HG03108 (cell line): Measurements from ENCODE around the gene TNFAIP8.
A peak's percentile ranks its signal among the peaks of the same experiment; 100 is the strongest.
"Not testable (repeated sequence)": the region's sequence is repeated elsewhere in the genome, so short reads cannot be mapped to it uniquely, and the experiment has no call there.

Source experiments
- ATAC-seq: cut with Tn5 transposase; IDR thresholded peaks from one replicate; pipeline ENCODE4 v1.9.1; 2021; ENCODE audit warnings: moderate library complexity; ENCODE audit not compliant: unreplicated experiment

TNFAIP8 gene

DNA sequence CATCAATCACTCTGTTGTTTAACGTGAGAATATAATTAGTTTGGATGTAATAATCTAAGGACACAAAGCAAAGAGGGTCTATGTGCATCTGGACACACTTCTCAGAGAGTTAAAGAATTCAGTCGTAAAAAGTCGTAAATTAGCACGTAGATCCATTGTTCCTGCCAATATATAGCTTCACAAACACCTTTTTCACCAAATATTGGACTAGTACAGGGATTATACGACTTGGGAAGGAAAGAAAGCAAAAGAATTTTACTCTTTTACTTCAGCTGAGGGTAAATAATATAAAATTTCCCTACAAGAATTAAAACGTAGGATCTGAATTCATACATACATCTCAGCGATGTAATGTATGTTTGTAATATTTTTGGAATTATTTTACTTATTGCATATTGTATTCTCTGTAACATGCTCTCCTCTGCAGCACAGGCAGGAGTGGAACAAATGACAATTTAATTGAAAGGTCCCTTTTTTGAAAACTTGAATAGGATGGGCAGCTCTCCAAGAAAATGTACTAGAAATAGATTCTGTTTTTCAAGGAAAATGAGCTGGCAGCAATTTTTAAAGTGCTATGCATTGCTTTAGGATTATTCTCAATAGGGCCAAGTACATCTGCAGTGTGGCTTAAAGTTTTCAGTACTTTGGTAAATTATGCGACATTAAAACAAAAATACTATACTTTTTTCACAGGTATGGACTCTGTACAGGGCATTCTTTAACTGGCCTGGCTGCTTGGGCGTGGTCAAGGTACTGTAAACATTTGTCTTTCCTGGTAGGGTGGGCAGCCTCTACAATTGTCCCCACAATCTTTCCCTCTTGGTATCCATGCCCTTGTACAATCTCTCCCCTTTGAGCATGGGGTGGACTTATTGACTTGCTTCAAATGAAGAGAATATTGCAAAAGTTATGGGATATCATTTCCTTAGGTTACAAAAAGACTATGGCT is 56.7 kb downstream of the TNFAIP8 start:
- ATAC-seq = no peak

- not testable (repeated sequence) for ATAC-seq
Measured at GRCh38 chr5:119414124-119414734, 58.4 kb downstream of the TNFAIP8 start.

DNA sequence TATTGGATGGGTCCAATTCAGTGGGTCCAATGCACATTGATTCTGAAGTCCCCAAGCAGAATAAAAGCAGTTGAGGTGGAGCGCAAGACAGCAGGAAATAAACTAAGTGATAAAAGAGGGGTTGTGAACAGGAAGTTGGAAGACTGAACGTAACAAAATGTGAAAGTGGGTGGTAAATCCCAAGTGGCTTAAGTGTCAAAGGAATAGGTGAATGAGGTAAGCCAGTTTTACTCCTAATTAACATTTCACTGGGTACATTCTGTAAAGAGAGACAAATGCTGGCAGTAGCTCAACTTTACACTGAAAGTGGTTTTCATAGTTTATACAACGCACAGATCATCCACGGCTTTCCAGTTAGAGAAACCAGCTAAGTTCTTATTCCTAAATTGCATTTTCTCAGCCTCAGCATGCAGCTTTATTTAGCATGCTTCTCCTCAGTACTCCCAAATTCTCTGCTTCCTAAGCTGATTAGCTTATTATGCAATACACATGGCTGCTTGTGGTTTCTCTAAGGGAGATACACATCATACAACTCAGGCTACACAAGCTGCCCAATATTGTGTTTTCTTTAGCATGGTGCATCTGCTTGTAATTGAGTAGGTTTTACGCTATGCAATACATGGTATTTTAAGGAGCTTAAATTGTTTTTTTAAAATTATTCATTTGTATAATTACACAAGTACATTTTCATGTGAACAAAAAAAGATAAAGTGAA is 62.2 kb downstream of the TNFAIP8 start:
- no peak for ATAC-seq

DNA sequence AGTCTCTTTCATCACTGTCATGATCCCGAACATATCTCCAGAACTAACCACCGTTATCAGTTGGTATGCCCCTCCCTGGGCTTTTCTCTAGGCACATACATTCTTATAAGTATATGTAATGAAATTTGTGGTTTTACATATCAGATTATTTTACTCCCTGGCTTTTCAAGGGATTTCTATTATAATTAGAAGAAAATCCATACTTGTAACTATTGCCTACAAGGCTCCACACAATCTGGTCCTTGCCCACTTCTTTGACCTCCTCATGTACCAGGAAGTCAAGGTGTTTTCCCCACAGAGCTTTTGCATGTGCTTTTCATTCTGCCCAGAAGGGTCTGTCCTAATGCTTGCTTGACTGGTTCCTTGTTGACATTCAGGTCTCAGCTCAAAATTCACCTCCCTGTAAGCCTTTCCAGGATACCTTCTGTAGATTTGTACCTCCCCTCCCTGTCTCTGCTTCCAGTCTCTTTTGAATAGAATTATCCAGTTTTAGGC is 62.8 kb downstream of the TNFAIP8 start:
- ATAC-seq = peak; percentile 67

- no peak for ATAC-seq
Measured at GRCh38 chr5:119420169-119420568, 64.3 kb downstream of the TNFAIP8 start.

GRCh38 chr5:119426057-119426456 is 70.2 kb downstream of the TNFAIP8 start:
- no peak for ATAC-seq

DNA sequence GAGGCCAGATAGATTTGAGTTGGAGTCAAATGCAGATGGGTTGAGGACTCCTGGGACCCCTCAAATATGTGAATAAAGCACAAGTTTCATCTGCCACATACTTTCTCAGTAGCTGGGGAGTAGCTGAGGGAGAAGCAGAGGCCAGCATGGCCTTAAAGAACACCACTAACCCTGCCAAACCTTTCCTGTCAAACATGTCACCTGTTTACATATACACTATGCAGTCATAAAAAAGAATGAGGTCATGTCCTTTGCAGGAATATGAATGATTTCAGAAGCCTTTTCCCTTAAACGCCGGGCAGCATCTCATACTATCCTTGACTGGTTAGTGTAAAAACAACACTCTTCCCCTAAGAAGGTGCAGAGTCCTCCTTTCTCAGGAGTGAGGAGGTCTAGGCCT is 71.2 kb downstream of the TNFAIP8 start:
- ATAC-seq = no peak

DNA sequence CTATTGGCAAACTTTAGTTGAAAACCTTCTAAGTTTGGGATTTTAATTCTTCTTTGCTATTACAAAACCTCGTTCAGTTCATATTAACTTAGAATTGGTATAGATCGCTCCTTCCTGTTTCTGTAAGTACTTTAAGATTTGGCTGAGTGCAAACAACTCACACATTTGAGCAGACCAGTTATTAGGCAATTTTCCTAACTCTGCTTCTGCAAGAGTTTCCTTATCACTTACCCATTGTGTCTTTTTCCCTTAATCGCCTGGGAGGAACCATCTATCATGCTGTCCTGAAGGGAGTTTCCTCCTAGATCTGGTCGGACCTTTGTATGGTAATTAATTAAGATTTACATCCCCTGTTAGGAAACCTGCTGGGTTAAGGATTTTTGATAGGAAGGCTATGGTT is 71.8 kb downstream of the TNFAIP8 start:
- ATAC-seq = not testable (repeated sequence)

- not testable (repeated sequence) for ATAC-seq
Measured at GRCh38 chr5:119428166-119428565, 72.3 kb downstream of the TNFAIP8 start.

- not testable (repeated sequence) for ATAC-seq
Measured at GRCh38 chr5:119428574-119428973, 72.8 kb downstream of the TNFAIP8 start.

DNA sequence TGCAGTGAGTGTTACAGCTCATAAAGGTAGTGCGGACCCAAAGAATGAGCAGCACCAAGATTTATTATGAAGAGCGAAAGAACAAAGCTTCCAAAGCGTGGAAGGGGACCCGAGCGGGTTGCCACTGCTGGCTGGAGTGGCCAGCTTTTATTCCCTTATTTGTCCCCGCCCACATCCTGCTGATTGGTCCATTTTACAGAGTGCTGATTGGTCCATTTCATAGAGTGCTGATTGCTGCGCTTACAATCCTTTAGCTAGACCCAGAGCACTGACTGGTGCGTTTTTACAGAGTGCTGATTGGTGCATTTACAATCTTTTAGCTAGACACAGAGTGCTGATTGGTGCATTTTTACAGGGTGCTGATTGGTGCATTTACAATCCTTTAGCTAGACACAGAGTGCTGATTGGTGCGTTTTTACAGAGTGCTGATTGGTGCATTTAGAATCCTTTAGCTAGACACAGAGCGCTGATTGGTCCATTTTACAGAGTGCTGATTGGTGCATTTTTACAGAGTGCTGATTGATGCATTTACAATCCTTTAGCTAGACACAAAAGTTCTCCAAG is 76.9 kb downstream of the TNFAIP8 start:
- ATAC-seq = not testable (repeated sequence)

- peak; percentile 90 for ATAC-seq
Measured at GRCh38 chr5:119435436-119436132, 79.8 kb downstream of the TNFAIP8 start.

DNA sequence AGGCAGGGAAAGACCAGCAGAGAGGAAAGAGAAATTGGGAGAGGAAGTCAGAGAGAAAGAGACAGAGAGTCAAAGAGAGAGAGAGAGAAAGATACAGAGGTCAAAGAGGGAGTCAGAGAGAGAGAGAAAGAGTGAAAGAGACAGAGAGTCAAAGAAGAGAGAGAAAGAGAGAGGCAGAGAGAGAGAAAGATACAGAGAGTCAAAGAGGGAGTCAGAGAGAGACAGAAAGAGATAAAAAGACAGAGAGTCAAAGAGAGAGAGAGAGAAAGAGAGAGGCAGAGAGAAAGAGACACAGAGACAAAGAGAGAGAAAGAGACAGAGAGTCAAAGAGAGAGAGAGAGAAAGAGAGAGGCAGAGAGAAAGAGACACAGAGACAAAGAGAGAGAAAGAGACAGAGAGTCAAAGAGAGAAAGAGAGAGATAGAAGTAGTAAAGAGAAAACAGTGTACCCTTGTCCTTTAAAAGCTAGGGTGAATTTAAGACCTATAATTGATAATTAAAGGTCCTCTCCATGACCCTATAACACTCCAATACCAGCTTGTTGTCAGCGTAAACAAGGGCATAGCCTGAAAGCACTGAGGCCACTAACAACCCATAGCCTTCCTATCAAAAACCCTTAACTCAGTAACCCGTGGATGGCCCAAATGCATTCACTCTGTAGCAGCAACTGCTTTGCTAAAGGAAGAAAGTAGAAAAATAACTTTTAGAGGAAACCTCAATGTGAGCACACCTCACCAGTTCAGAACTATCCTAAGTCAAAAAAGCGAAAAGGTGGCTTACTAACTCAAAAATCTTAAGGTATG is 82.2 kb downstream of the TNFAIP8 start:
- not testable (repeated sequence) for ATAC-seq

GRCh38 chr5:119438587-119438917 is 82.7 kb downstream of the TNFAIP8 start:
- ATAC-seq = not testable (repeated sequence)

DNA sequence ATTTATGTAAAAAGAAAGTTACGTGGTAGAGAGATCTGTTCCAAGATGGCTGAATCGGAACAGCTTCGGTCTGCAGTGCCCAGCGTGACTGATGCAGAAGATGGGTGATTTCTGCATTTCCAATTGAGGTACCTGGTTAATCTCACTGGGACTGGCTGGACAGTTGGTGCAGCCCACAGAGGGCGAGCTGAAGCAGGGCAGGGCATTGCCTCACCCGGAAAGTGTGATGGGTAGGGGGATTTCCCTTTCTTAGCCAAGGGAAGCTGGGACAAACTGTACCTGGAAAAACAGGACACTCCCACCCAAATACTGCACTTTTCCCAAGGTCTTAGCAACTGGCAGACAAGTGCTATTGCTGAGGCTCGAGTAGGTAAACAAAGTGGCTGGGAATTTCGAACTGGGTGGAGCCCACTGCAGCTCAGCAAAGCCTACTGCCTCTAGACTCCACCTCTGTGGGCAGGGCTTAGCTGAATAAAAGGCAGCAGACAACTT is 83.4 kb downstream of the TNFAIP8 start:
- no peak for ATAC-seq

DNA sequence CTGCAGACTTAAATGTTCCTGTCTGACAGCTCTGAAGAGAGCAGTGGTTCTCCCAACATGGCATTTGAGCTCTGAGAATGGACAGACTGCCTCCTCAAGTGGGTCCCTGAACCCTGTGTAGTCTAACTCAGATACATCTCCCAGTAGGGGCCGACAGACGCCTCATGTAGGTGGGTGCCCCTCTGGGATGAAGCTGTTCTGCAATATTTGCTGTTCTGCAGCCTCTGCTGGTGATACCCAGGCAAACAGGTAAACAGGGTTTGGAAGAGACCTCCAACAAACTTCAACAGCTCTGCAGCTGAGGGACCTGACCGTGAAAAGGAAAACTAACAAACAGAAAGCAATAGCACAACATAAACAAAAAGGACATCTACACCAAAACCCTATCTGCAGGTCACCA is 83.8 kb downstream of the TNFAIP8 start:
- not testable (repeated sequence) for ATAC-seq

GRCh38 chr5:119444643-119445042 is 88.8 kb downstream of the TNFAIP8 start:
- not testable (repeated sequence) for ATAC-seq

DNA sequence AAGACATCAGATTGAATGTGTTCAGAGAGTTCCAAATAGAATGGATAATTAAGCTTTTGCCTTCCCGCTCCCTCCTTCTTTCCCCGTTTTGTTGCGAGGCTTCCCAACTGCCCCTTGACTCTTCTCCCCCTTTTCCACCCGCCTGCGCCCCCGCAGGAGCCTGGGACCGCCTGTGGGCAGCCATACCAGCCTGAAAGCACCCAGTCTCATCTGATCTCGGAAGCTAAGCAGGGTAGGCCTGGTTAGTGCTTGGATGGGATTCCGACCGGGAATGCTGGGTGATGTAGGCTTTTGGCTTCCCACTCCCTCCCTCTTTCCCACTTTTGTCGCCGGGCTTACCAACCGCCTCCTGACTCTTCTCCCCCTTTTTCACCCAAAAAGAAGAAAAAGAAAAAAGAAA is 89.7 kb downstream of the TNFAIP8 start:
- no peak for ATAC-seq
